Activated CD8-positive, alpha-beta memory T cell treated with anti-CD3 and anti-CD28 coated beads, Interleukin-2, amount 50 U/mL, for 24 hours (primary cell): ENCODE data around the gene CHST3.
"Not testable (repeated sequence)": the region's sequence is repeated elsewhere in the genome, so short reads cannot be mapped to it uniquely, and the experiment has no call there.

ENCODE experiments used
- DNase-seq: peaks from one replicate; pipeline ENCODE4 v3.0.0-alpha.2; 2020; ENCODE audit errors: extremely low read depth

Gene CHST3

DNA sequence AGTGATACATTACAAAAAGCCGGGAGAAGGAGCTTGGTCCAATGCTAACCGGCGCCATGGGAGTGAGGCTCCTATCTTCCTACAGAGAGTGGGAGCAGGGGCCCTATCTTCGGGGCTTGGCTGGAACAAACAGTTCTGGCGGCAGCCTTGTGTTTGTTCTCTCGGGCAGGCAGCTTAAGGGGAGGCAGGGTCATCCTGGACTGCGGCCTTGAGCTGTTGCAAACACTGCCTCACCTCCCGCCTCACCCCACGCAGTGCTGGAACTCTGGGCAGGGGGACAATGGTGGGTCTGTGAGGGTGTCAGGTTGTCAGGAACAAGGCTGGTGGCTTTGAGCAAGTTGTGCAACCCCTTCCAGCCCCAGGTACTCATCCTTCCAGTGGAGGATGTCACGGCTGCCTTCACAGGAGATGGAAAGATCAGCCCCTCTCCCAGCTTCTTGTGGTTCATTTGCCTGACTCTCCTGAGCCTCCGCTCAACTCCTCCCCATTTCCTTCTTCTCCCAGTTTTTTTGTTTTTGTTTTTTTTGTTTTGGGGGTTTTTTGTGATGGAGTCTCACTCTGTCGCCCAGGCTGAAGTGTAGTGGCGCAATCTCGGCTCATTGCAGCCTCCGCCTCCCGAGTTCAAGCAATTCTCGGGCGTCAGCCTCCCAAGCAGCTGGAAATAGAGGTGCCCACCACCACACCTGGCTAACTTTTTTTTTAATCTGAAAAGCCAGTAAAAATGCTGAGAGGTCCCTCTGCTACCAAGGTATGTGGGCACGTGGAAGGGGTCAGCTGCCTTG lies 66.8 kb downstream of the CHST3 start:
- DNase-seq: no peak

GRCh38 chr10:72031706-72032105 lies 67.5 kb downstream of the CHST3 start:
- no peak for DNase-seq

GRCh38 chr10:72032409-72033162 lies 68.4 kb downstream of the CHST3 start:
- not testable (repeated sequence) for DNase-seq

- DNase-seq: no peak
Observed at GRCh38 chr10:72034040-72034499, 69.9 kb downstream of the CHST3 start.

DNA sequence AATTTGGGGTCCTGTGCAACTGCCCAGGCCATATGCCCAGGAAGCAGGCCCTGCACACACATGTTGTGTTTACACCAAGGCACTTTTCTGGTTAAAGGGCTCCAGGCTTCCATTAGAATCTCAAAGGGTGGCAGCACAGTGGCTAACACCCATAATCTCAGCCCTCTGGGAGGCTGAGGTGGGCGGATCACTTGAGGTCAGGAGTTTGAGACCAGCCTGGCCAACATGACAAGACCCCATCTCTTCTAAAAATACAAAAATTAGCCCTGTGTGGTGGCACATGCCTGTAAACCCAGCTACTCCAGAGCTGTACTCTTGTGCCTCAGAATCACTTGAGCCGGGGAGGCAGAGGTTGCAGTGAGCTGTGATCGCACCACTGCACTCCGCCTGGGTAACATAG lies 70.6 kb downstream of the CHST3 start:
- DNase-seq: no peak

- no peak for DNase-seq
Observed at GRCh38 chr10:72035252-72035887, 71.2 kb downstream of the CHST3 start.

- no peak for DNase-seq
Observed at GRCh38 chr10:72037266-72037665, 73.1 kb downstream of the CHST3 start.

DNA sequence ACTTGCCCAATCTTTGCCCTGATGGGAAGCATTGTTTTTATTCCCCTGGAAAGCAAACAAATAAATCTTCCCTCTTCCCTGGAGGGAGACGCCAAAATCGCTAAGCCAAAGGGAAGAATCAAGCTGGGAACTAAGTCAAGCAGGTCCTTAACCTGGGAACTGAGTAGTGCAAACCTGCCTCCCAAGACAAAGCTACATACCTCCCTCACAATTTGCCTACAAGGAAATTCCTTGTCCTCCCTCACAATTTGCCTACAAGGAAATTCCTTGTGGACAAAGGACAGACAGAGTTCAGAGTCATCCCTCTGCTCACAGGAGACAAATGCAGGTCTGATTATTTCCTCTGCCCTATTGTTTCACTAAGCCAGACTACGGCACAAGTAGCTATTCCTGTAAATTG lies 73.6 kb downstream of the CHST3 start:
- DNase-seq: no peak

DNA sequence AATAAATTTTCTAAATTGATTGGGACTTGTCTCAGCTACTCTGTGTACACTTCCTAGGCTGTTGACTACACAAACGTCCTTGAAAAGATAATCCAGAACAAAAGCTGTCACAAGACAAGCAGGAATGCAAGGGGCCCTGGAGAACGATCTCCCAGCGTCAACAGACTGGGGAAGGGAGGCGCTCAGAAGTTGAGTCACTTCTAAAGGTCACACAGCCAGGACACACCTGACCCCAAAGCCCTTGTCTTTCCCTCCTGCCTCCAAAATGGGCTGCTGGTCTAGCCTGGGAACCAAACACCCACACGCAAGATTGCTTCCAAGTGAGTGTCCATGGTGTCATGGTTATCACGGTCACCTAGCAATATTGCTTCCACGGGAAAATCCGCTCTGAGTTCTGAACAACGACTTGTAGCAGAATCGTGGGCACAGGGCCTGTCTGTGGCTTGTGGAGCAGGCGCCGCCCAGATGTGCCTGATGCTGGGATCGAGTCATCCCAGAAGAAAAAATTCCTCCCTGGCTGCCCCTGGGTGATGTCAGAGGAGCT lies 74.3 kb downstream of the CHST3 start:
- DNase-seq: no peak

- DNase-seq: no peak
Observed at GRCh38 chr10:72039377-72039776, 75.2 kb downstream of the CHST3 start.

DNA sequence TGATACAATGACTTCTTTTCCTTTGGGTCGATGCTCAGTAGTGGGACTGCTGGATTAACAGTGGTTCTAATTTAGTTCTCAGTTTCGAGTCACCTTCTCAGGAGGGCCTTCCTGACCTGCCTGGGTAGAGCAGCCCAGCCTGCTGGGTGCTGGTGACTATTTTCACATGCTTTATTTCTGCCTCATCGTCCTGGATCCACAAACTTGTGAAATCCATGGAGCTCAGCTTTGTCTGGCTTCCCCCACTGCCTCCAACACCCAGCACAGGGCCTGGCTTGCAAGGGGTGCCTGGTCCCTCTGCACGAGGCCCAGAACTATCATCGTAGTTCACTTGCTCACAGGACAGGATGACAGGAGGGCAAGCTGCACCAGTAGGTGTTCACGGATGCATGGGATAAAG lies 77.3 kb downstream of the CHST3 start:
- DNase-seq: no peak

DNA sequence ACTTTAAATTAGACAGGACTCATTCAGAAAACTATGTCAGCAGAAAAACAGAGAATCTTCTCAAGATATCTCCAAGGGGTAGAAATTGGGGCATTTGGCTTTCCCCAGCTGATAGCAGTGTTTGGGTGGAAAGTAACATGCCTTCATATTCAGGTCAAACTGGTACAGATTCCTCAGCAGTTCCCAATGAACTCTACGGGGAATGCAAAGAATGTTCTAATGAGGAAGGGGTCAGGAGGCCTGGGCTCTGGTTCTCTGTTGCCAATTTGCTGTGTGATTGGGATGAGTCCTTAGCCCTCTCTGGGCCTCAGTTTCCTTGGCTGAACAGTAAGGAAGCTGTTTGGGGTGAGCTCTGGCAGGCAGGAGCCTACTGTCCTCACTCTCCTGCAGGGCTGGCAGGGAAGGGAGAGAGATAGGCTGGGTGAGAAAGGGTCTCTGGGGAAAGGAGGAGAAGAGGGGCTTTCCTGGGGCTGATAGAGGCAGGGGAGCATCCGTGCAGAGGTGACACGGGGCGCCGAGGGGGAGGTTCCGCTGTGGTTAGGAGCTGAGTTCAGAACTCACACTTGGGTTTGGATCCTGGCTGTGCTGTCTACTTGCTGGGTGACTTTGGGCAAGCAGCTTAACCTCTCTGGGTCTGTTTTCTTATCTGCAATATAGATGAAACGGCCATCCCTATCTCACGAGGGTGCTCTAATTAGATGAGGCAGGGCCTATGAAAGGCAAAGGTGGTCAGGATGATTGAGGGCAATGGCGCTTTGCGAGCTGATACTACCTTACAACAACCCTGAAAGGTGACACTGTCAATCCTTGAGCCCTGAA lies 79.0 kb downstream of the CHST3 start:
- no peak for DNase-seq

DNA sequence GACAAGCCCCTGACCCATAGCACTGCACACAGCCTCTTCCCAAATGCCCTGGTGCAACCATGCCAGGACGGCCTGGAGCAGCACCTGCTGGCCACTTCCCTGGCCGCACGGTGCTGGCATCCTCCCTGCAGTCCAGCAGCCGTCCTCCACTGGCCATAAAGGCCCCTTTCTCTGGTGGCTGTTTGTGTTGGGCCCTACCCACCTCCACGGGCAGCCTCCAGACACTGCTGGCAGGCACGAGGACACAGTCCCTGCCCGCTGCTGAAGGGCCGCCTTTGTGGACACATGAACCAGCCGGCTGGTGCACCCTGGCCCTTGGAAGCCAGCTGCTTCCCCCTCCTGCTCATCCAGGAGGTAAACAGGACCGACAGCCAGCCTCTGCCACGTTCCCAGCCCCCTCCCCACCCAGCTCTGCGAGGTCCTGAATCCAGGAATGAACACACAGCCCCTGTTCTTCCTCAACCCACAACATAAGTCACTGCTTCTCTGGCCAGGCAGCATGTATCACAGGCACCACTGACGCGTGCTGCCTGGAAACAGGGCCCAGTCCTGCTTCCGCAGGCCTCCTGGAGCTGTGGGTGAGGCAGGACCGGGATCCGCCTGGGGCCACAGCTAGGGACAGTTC lies 80.3 kb downstream of the CHST3 start:
- DNase-seq: no peak

GRCh38 chr10:72045586-72045985 lies 81.4 kb downstream of the CHST3 start:
- DNase-seq: no peak

DNA sequence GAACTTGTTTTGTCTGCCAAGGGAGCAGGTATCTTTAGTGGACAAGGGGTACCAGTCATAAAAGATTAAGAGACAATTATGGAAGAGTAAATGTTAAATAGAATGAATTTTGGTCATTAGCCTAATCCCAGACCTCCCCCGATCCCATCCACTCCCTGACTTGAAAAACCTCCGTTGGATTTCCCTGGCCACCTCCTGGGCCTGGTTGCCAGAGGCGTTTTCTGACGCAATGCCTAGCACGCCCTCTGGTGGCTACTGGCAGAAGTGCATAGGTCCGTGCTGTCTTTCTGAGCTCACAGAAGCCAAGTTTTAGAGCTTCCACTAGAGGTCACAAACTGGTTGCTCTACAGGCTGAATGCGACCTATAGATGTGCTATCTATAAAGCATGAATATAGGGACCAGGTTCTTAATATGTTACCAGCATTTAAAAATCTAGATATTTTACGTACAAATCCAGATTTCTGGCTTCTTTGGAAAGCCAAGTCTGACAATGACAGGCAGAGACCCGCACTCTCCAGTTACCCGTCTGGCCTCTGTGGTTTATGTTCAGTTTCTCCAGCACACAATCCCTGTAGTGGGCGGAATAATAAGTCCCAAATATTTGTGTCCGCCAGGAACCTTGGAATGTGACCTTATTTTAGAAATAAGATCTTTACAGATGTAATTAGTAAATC lies 84.4 kb downstream of the CHST3 start:
- peak; percentile 83 for DNase-seq

GRCh38 chr10:72049472-72049871 lies 85.3 kb downstream of the CHST3 start:
- no peak for DNase-seq

DNA sequence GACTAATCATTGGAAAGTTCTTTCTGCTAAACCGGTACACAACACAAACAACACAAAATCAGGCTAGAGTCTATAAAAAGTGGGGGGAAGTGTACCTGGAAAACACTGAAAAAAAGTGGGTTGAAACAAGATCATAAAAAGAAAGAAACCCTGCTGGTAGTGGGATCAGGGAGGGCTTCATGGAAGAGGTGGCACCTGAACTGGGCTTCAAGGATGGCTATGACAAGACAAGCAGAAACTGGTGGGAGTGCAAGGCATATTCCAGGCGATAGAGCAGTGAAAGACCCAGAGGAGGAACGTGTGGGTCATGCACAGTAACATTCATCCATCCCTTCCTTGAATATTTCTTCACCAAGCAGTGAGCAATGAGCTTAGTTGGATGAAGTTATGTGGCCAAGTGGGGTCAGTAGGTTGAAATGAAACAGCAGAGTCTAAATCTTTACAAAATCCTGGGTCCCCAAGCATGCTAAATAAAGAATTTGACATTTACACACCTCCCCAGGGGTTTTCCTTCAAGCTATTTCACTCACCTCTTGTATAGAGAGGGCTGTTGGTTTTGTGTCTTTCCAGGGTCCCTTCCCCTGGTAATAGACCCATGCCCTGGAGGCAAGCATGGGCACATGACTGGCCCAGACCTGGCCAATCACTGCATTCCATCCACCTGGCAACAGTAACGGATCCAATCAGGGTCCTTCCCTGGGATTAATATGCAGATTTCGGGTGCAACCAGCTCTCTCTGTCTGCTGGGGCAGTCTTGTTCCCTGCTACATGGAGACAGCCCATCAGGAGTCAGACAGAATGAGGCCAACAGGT lies 86.0 kb downstream of the CHST3 start:
- DNase-seq: no peak

- no peak for DNase-seq
Observed at GRCh38 chr10:72050873-72051272, 86.7 kb downstream of the CHST3 start.

DNA sequence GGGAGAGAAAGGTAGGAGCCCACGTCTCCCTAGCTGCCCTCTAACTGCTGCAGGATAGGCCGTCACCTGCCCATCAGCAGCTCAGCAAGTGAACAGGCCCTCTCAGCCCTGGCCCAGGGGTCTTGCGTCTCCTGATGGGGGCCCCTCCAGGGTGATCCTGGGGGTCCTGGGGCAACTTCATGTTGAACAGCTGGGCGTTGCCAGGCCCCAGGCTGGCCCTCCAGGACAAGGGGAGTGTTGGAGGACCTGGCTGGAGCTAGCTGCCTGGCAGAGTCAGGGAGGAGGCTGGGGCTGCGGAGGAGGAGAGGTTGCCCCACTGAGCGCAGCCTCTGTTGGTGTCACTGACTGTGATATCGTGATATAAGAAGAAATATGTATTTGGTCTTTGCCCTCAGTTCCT lies 89.5 kb downstream of the CHST3 start:
- DNase-seq: no peak

GRCh38 chr10:72056113-72056512 lies 91.9 kb downstream of the CHST3 start:
- no peak for DNase-seq
